IMR-90 (cell line): ENCODE measurements around the gene STAT1. TPM values are rescaled to one million over a fixed set of nuclear protein-coding genes. Genes with fewer than 3 reads are reported as not detected.

Experiments
- ATAC-seq: fragments of 200-7000 bp; cut with Tn5 transposase; 2 replicates; pipeline ENCODE4 v1.9.1; 2020; ENCODE audit warnings: low read depth, mild to moderate bottlenecking, moderate library complexity
- BruUV-seq: library from RNA; stranded (reverse); fragments of 400-500 nt; replicated peaks from 2 replicates; lab custom pipeline; 2021; lab: Mats Ljungman, UMichigan
- CTCF ChIA-PET: fragments of 300-600 bp; formaldehyde crosslinking; extraction: SDS; loops from one replicate; lab custom pipeline; 2021; ENCODE audit warnings: antibody characterized with exemption; lab: Yijun Ruan, JAX
- POLR2A ChIA-PET: fragments of 300-600 bp; sonication (Branson Sonifier 250); formaldehyde crosslinking; loops from one replicate; lab custom pipeline; 2022; ENCODE audit warnings: antibody characterized with exemption; ENCODE audit not compliant: unreplicated experiment; lab: Charles Lee
- DNase-seq: peaks from one replicate; pipeline ENCODE4 v3.0.0; 2013
- H2AFZ ChIP-seq: replicated peaks from 2 replicates; pipeline ENCODE3; 2013; ENCODE audit warnings: low read length, mild to moderate bottlenecking; ENCODE audit not compliant: poor library complexity
- H2AK5ac ChIP-seq: 2 replicates; pipeline ENCODE4 v1.6.1; 2013; ENCODE audit warnings: low read depth, low read length, inconsistent platforms
- H2AK9ac ChIP-seq: replicated peaks from 2 replicates; pipeline ENCODE3; 2013; ENCODE audit warnings: mild to moderate bottlenecking, low read depth, low read length, moderate library complexity; ENCODE audit not compliant: poor library complexity
- H2BK120ac ChIP-seq: 2 replicates; pipeline ENCODE4 v1.6.1; 2013; ENCODE audit warnings: low read depth, low read length, inconsistent platforms
- H2BK15ac ChIP-seq: 3 replicates; pipeline ENCODE4 v1.6.1; 2013; ENCODE audit warnings: low read depth, low read length, inconsistent platforms
- H2BK20ac ChIP-seq: 2 replicates; pipeline ENCODE4 v1.6.1; 2013; ENCODE audit warnings: low read depth, mild to moderate bottlenecking, inconsistent platforms, low read length, moderate library complexity
- H2BK5ac ChIP-seq: 2 replicates; pipeline ENCODE4 v1.6.1; 2013; ENCODE audit warnings: mild to moderate bottlenecking, low read depth, low read length, inconsistent platforms; ENCODE audit not compliant: poor library complexity, severe bottlenecking
- H3K14ac ChIP-seq: replicated peaks from 2 replicates; pipeline ENCODE4 v1.6.1; 2013; ENCODE audit warnings: low read depth, low read length, inconsistent platforms
- H3K18ac ChIP-seq: 2 replicates; pipeline ENCODE4 v1.6.1; 2013; ENCODE audit warnings: low read depth, low read length, control low read depth
- H3K23ac ChIP-seq: 2 replicates; pipeline ENCODE4 v1.6.1; 2013; ENCODE audit warnings: low read depth, low read length, inconsistent platforms
- H3K27ac ChIP-seq: 2 replicates; pipeline ENCODE4 v1.5.1; 2013; ENCODE audit warnings: mild to moderate bottlenecking, control low read depth, low read length; ENCODE audit not compliant: insufficient read depth
- H3K27me3 ChIP-seq: 2 replicates; pipeline ENCODE4 v1.6.1; 2013; ENCODE audit warnings: low read length; ENCODE audit not compliant: control insufficient read depth, insufficient read depth
- H3K36me3 ChIP-seq: 2 replicates; pipeline ENCODE4 v1.6.1; 2013; ENCODE audit warnings: low read length, mixed read lengths; ENCODE audit not compliant: control insufficient read depth, insufficient read depth
- H3K4ac ChIP-seq: 2 replicates; pipeline ENCODE4 v1.6.1; 2013; ENCODE audit warnings: low read depth, low read length, inconsistent platforms
- H3K4me1 ChIP-seq: 2 replicates; pipeline ENCODE4 v1.6.1; 2013; ENCODE audit warnings: low read length, mixed read lengths; ENCODE audit not compliant: control insufficient read depth, insufficient read depth
- H3K4me2 ChIP-seq: 2 replicates; pipeline ENCODE4 v1.6.1; 2013; ENCODE audit warnings: low read depth, mild to moderate bottlenecking, control low read depth, low read length, moderate library complexity
- H3K4me3 ChIP-seq: 2 replicates; pipeline ENCODE4 v1.5.1; 2013; ENCODE audit warnings: low read depth, mild to moderate bottlenecking, control low read depth, low read length, moderate library complexity; ENCODE audit not compliant: insufficient read depth
- H3K56ac ChIP-seq: 2 replicates; pipeline ENCODE4 v1.6.1; 2013; ENCODE audit warnings: low read length, inconsistent platforms; ENCODE audit not compliant: insufficient read depth; ENCODE audit errors: extremely low read depth
- H3K79me1 ChIP-seq, 2 experiments: 2 replicates each; pipeline ENCODE4 v1.6.1; 2013; ENCODE audit warnings: low read length in 2 of 2, inconsistent platforms in 1 of 2, low read depth in 1 of 2
- H3K9ac ChIP-seq: 2 replicates; pipeline ENCODE4 v1.6.1; 2013; ENCODE audit warnings: low read depth, low read length, control low read depth
- H3K9me1 ChIP-seq: 2 replicates; pipeline ENCODE4 v1.6.1; 2013; ENCODE audit warnings: low read length, inconsistent platforms; ENCODE audit not compliant: insufficient read depth
- H3K9me3 ChIP-seq: 2 replicates; pipeline ENCODE4 v1.6.1; 2013; ENCODE audit warnings: low read length; ENCODE audit not compliant: control insufficient read depth, insufficient read depth
- H4K20me1 ChIP-seq: 2 replicates; pipeline ENCODE4 v1.6.1; 2013; ENCODE audit warnings: low read length, inconsistent platforms; ENCODE audit not compliant: insufficient read depth
- H4K5ac ChIP-seq: 2 replicates; pipeline ENCODE4 v1.6.1; 2013; ENCODE audit warnings: mild to moderate bottlenecking, low read depth, low read length, control low read depth
- H4K8ac ChIP-seq, 2 experiments: 2 replicates each; pipeline ENCODE4 v1.6.1; 2013; ENCODE audit warnings: low read depth in 2 of 2, low read length in 2 of 2, control low read depth in 1 of 2, inconsistent platforms in 1 of 2
- H4K91ac ChIP-seq: 2 replicates; pipeline ENCODE4 v1.6.1; 2013; ENCODE audit warnings: low read depth, low read length, inconsistent platforms; ENCODE audit not compliant: insufficient read depth
- BHLHE40 ChIP-seq: fragments of 150-350 bp; IDR thresholded peaks from 2 replicates; pipeline ENCODE4 v1.6.1; 2016; ENCODE audit warnings: mild to moderate bottlenecking, low read depth, low read length
- CEBPB ChIP-seq: IDR thresholded peaks from 2 replicates; pipeline ENCODE4 v1.6.1; 2012; ENCODE audit warnings: low read depth, low read length, improper control_type of control experiment
- CHD1 ChIP-seq: IDR thresholded peaks from 2 replicates; pipeline ENCODE4 v1.6.1; 2012; ENCODE audit warnings: low read depth, low read length, improper control_type of control experiment
- CTCF ChIP-seq: conservative IDR thresholded peaks from 2 replicates; pipeline ENCODE4 v1.5.1; 2012; ENCODE audit warnings: mild to moderate bottlenecking, low read depth, low read length, improper control_type of control experiment
- ELK1 ChIP-seq: fragments of 150-350 bp; IDR thresholded peaks from 2 replicates; pipeline ENCODE4 v1.6.1; 2016; ENCODE audit warnings: low read depth, mild to moderate bottlenecking, low read length, moderate library complexity, borderline replicate concordance
- FOS ChIP-seq: fragments of 150-350 bp; IDR thresholded peaks from 2 replicates; pipeline ENCODE4 v1.6.1; 2016; ENCODE audit warnings: low read depth, low read length
- MAFK ChIP-seq: IDR thresholded peaks from 2 replicates; pipeline ENCODE4 v1.6.1; 2012; ENCODE audit warnings: low read depth, low read length, improper control_type of control experiment
- MAZ ChIP-seq: IDR thresholded peaks from 2 replicates; pipeline ENCODE4 v1.6.1; 2012; ENCODE audit warnings: low read depth, mild to moderate bottlenecking, low read length, improper control_type of control experiment, moderate library complexity, borderline replicate concordance
- MXI1 ChIP-seq: IDR thresholded peaks from 2 replicates; pipeline ENCODE4 v1.6.1; 2012; ENCODE audit warnings: low read depth, mild to moderate bottlenecking, low read length, moderate library complexity, borderline replicate concordance
- NFE2L2 ChIP-seq: fragments of 150-350 bp; IDR thresholded peaks from 2 replicates; pipeline ENCODE4 v1.6.1; 2016; ENCODE audit warnings: low read depth, mild to moderate bottlenecking, low read length
- POLR2A ChIP-seq: IDR thresholded peaks from 2 replicates; pipeline ENCODE4 v1.6.1; 2012; ENCODE audit warnings: mild to moderate bottlenecking, low read depth, low read length
- RAD21 ChIP-seq: IDR thresholded peaks from 2 replicates; pipeline ENCODE4 v1.6.1; 2012; ENCODE audit warnings: low read length, improper control_type of control experiment
- RCOR1 ChIP-seq: IDR thresholded peaks from 2 replicates; pipeline ENCODE4 v1.6.1; 2012; ENCODE audit warnings: mild to moderate bottlenecking, low read length, improper control_type of control experiment; ENCODE audit not compliant: insufficient replicate concordance
- RFX5 ChIP-seq: IDR thresholded peaks from 2 replicates; pipeline ENCODE4 v1.8.0; 2012; ENCODE audit warnings: low read depth, mild to moderate bottlenecking, low read length, moderate library complexity
- SMC3 ChIP-seq: fragments of 150-350 bp; IDR thresholded peaks from 2 replicates; pipeline ENCODE4 v1.6.1; 2016; ENCODE audit warnings: low read depth, mild to moderate bottlenecking, antibody characterized with exemption, low read length, moderate library complexity
- USF2 ChIP-seq: fragments of 150-350 bp; IDR thresholded peaks from 2 replicates; pipeline ENCODE4 v1.6.1; 2017; ENCODE audit warnings: mild to moderate bottlenecking, antibody characterized with exemption, low read length, low read depth
- WGBS, 2 experiments: methylation state at CpG; one replicate each; pipeline versions ENCODE4 v1.1.5 to v1.1.7; 2013; ENCODE audit warnings: missing lambda C conversion rate in 2 of 2; ENCODE audit not compliant: insufficient read length in 1 of 2; ENCODE audit errors: extremely low coverage in 2 of 2; 5-methylcytosine and 5-hydroxymethylcytosine counted together
- dilution Hi-C: fragments of 300-500 bp; cut with HindIII; formaldehyde crosslinking; loops from one replicate; pipeline ENCODE4 v1.14.3; 2018; ENCODE audit warnings: low sequenced_read_pairs; ENCODE audit not compliant: unreplicated experiment
- in situ Hi-C: fragments of 300-500 bp; cut with MboI; formaldehyde crosslinking; loops from 3 replicates; pipeline ENCODE4 v1.14.3; 2019; ENCODE audit warnings: low sequenced_read_pairs, inconsistent platforms, mixed read lengths
- intact Hi-C: fragments of 100-400 bp; cut with micrococcal nuclease; formaldehyde crosslinking; loops from 2 replicates; pipeline ENCODE4 v1.10.0; 2022
- polyA plus RNA-seq, 3 experiments: library from polyadenylated mRNA; depleted of rRNA; stranded (reverse); fragments of >200 nt; gene quantifications; 2 replicates each; pipeline ENCODE4 v1.2.3, GENCODE V29; 2012; ENCODE audit warnings: low replicate concordance in 1 of 3
- total RNA-seq: library from RNA; depleted of rRNA; stranded (reverse); fragments of >200 nt; gene quantifications from 2 replicates; pipeline ENCODE4 v1.2.3, GENCODE V29; 2012

The STAT1 gene
- total and polyA plus RNA-seq, 2 of the 4 experiments (the other 2 are of a cell fraction), result 43.2 to 67.9 TPM

- Histone ChIP-seq H3K4me2 (no peak overlapping the region), H3K27me3 (no peaks in the 10 kb centered on the region), H4K20me1 (peaks cover 51% of the 10 kb centered on the region), H3K23ac (no peak overlapping the region), H2BK5ac (no peak overlapping the region), H2AK5ac (no peak overlapping the region), H3K18ac (no peak overlapping the region), H2BK20ac (no peak overlapping the region), H3K4me3 (no peak overlapping the region), H3K9me3 (no peaks in the 10 kb centered on the region), H4K91ac (no peak overlapping the region), H3K14ac (no peak overlapping the region), H4K8ac (no peak overlapping the region), H3K9ac (no peak overlapping the region), H4K5ac (no peak overlapping the region), H3K9me1 (peaks cover 21% of the 10 kb centered on the region), H3K56ac (no peak overlapping the region), H3K79me1 (peaks cover 0 to 25% of the 10 kb centered on the region in 2 experiments; a peak in 3 of 4 replicates), H3K27ac (no peak overlapping the region), H2BK15ac (no peak overlapping the region), H2AK9ac (no peak overlapping the region), H3K4ac (no peak overlapping the region), H2BK120ac (no peak overlapping the region), H2AFZ (no peak overlapping the region), H3K36me3 (peaks cover 57% of the 10 kb centered on the region), H3K4me1 (peaks cover 5% of the 10 kb centered on the region)
- BruUV-seq, result no TSS peak
- no CpG with 5 or more reads among the region's 6 CpGs for WGBS, 2 experiments
- in situ Hi-C loops, result no loop called here
- no peak for TF ChIP-seq POLR2A
- TF ChIP-seq RCOR1, result no peak
- TF ChIP-seq CTCF, result no peak
- no peak for TF ChIP-seq SMC3
- TF ChIP-seq RFX5, result no peak
- no peak for TF ChIP-seq NFE2L2
- TF ChIP-seq BHLHE40, result no peak
- TF ChIP-seq CEBPB, result no peak
- TF ChIP-seq CHD1, result no peak
- TF ChIP-seq FOS, result no peak
- TF ChIP-seq USF2, result no peak
- TF ChIP-seq MAZ, result no peak
- TF ChIP-seq MXI1, result no peak
- no peak for TF ChIP-seq MAFK
- TF ChIP-seq ELK1, result no peak
- TF ChIP-seq RAD21, result no peak
- CTCF ChIA-PET, result no interaction called here
- DNase-seq (no peak), ATAC-seq (no peak)
- POLR2A ChIA-PET, result no interaction called here
- intact Hi-C loops, result no loop called here
- dilution Hi-C loops, result no loop called here
These were observed 32.6 kb downstream of the STAT1 start for GRCh38 chr2:190981333-190981732.
